HG02885 (cell line): ENCODE data around the gene PADI6.

Experiments used
- ATAC-seq: cut with Tn5 transposase; IDR thresholded peaks from one replicate; pipeline ENCODE4 v1.9.1; 2021; ENCODE audit warnings: mild to moderate bottlenecking; ENCODE audit not compliant: unreplicated experiment, poor library complexity

Gene PADI6

DNA sequence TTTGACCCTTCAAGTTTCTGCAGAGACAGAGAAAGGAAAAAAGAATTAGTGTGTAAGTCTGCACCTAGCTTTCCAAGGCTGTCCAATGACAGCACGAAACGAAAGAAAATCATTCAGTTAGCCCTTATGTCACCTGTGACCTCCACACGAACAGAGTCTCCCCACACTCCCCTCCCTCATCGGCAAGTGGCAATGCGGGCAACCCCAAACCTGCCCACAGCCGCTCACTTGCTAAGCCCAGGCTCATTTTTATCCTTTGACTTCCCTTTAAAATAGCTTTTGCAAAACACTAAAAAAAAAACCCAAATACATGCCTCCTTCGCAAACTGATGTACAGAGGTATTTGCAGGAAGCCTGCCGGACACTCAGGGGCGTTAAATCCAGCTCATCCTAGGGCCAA is 57.2 kb downstream of the PADI6 start:
- no peak for ATAC-seq

DNA sequence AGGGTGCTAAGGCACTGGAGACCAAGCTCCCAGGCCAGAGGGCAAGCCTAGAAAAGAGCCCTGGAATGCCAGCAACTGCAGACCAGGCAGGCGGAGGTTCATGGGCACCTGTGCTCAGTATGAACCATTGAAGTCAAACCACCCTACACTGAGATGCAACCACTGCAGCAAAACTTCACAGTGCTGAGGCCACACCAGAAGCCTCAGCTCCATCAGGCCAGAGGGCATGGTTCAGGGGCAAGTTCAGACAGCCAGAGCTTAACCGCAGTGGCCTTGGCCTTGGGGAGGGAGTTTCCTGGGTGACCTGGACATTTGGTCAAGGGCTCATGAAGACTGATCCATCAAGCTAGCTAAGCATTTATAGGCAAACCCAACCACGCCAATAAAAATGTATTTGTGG is 60.4 kb downstream of the PADI6 start:
- no peak for ATAC-seq

GRCh38 chr1:17433261-17433660 is 61.3 kb downstream of the PADI6 start:
- no peak for ATAC-seq

GRCh38 chr1:17434016-17434415 is 62.0 kb downstream of the PADI6 start:
- no peak for ATAC-seq

- ATAC-seq, result no peak
Observed at GRCh38 chr1:17434601-17435000, 62.6 kb downstream of the PADI6 start.

DNA sequence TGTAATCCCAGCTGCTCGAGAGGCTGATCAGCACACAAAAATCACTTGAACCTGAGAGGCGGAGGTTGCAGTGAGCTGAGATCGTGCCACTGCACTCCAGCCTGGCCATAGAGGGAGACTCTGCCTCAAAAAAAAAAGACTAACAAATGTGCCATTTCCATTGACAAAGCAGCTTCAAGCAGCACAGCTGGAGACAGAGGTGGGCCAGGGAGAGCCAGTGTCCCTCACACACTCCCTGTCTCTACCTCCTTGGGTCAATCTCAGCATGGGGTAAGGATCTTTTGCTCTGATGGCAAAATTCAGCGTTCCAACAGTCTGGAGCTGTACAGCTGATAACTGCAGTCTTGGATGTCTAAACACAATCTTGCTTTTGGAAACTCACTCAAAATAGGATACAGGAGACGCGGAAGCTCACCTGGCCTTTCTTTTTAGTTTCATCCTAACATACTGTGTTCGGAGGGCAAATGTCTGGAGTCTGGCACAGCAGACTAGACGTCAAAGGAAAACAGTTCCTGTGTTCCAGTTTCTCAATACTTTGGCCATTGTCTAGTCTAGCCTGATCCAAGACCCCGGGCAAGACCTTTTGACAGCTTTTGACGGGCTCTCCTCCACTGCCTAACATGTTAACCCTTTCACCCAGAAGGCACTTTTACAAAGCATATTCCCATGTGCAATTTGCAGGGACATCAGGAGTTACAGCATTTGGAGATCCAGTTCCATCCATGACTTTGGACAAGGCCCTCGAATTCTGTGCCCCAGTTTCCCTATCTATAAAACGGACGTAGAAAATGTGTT is 64.6 kb downstream of the PADI6 start:
- ATAC-seq, result no peak

GRCh38 chr1:17437260-17437579 is 65.2 kb downstream of the PADI6 start:
- ATAC-seq, result no peak

DNA sequence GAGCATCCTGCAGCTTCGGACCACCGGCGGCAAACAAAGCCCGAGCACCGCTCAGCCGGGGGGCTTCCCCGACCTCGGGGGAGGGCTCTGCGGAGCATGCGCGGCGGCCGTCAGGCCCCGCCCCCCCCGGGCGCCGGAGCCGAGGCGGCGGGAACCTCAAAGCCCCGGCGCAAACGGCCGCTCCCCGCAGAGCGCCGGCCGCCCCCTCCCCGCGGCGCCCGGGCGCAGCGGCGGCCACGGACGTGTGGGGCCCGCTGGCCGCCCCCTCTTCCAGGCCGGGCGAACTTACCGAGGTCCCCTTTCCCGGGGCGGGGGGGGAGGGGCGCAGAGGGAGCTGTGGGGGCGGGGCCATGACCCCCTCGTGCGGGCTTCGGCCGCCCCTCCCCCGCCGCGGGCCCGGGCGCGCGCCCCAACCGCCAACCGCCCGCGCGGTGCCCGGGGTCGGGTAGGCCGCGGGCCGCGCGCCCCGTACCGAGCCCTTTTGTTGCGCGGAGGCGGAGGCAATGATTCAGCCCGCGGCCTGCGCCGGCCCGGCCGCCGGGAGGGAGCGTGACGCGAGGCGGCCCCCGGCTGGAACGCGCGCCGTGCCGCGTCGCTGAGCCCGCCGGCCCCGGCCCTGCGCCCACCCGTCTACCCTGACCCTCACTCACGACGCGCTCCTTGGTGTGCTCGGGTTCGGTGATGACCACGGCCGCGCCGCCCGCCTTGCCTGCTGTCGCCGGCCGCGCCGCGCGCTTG is 65.8 kb downstream of the PADI6 start:
- ATAC-seq, result peak; percentile 38

- ATAC-seq, result peak; percentile 39
Observed at GRCh38 chr1:17438318-17439249, 66.6 kb downstream of the PADI6 start.

DNA sequence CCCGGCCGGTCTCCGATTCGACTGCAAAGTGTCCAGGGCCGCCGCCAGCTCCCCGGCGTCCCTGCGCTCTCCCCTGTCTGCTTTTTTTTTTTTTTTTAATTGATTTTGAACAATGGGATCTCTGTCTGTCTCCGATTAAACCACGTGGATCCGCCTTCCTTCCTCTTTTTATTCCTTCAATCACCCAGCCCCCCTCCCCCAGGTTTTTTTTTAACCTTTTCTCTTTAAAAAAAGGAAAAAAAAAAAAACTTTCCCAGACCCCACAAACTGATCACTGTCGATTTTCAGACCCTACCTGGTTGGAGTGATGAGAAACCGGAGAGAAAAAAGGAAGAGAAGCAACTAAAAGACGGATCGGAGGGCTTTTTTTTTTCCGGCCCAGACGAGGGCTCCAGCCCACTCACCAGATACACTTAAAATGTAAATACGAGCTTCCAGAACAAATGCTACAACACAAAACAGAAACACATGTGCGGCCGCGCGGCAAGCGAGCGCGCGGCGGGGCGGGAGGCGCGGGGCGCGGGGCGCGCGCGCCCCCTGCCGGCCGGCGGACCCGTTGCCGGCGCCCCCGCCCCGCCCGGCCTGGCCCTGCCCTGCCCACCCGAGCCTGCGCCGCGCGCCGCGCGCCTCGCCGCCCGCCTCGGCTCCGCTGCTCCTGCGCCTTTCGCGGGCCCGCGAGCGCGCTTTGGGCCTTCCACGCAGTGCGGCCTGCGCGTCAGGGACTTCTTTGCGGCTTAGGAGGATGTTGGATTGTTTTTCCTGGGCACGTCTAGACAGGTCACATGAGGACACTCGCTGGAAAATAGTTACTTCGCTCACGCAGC is 67.5 kb downstream of the PADI6 start, which contains the start of gene RCC2:
TSS of gene RCC2 (minus strand) at position 428 of the 824 bp plus-strand sequence. CDS start 1,163 bp downstream, outside the sequence.
- peak; percentile 49 for ATAC-seq

DNA sequence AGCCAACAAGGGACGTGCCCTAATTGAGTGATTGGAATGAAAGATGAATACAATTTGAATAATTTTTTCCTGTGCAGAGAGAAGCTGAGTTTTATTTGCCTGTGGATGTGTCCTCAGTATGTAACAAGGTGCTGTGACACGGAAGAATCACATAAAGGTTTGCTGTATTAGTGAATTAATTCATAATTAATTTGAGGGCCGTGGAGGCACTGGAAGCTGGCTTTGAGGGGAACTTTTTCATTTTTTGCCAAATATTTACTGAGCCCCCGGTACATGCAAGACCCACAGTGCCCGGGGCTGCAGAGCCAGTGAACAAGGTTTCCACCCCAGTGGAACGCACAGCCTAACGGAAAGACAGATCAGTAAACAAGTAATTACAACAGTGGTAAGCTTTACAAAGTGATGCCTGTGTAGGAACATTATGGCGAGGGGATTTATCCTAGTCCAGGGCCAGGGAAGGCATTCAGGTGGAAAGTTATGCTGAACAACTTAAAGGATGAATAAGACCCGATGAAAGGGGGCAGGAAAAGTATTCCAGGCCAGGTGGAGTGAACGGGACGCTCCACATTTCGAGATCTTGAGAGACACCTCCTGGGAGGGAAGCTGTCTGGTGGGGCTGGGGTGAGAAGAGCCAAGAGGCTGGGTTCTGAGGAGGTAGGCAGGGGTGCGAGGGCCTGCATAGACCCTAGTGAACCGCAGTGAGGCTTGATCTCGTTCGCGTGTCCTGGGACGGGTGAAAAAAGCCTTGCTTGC is 68.3 kb downstream of the PADI6 start:
- ATAC-seq, result no peak

- no peak for ATAC-seq
Observed at GRCh38 chr1:17440827-17441168, 68.8 kb downstream of the PADI6 start.

DNA sequence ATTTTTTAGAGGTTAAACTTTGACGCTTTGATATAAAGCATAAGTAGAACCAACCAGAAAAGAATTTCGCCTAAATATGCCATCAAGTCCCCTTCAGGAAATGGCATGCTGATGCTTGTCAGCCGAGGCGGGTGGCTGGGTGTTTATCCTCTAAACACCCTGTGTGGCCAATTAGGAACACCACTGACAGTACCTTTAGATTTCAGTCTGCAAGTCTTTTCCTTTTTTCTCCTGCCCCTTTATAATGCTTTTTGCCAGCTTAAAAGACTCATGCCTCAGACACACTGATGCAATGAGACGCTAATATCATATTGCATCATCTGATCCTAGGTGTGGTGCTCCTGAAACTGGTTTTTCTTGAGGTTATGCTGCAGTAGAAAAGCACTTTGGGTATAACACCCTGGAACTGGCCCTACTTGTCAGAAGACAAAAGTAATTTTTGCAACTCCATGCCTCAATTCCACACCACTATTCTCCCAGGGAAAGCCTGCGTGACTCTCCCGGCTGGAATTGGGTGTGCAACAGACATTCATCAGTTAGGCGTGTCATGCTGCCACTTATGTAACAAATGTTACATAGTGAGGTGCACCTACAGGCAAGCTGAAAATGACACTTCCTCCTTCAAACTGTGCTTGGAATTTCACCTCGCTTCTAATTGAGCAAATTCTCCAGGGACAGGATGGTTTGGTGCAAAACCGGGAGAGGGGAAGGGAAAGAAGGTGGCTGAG is 69.4 kb downstream of the PADI6 start:
- ATAC-seq, result no peak

DNA sequence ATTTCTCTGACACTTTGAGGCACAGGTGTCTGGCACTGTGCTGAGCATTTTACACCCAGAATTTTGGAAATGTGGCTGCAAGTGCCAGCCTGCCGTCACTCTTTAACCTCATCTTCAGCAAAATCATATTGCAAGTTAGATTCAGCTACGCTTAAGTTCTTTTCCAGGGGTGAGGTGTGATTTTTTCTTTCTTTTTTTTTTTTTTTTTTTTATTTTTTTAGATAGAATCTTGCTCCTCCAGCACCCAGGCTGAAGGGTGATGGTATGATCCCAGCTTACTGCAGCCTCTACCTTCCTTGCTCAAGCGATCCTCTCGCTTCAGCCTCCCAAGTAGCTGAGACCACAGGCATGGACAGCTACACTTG is 70.0 kb downstream of the PADI6 start:
- no peak for ATAC-seq

- ATAC-seq, result no peak
Observed at GRCh38 chr1:17442841-17443240, 70.8 kb downstream of the PADI6 start.

DNA sequence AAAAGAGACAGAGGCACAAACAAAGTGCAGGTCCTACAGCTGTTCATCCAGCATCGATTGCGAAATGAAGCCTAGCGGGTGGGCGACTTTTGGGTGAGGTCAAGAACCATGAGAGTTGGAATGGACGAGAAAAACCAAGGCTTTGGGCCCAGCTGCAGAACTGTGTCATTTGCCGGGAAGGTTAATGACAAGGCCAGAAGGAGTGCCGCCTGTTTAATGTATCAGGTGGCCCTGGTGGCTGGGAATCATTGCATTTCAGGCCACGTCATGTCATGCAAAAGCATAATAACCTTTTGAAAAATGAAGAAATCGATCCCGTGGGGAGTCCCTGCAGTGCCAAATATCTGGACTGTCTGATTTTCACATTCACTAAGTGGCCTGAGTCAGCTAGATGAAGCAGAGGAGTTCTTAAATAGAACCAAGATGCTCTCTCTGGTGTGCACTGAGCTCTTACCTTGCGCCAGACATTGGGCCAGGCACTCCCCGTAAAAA is 75.6 kb downstream of the PADI6 start:
- no peak for ATAC-seq
